Large intestine (tissue), 3 donors: Measurements from ENCODE around the gene TPCN2. TPM values are rescaled to one million over a fixed set of nuclear protein-coding genes. Genes with fewer than 3 reads are reported as not detected.
A peak's percentile ranks its signal among the peaks of the same experiment; 100 is the strongest.

Experiments used
- DNase-seq, 2 donors: peaks; one replicate each; pipeline versions ENCODE4 v3.0.0 to v3.0.0-alpha.2; 2013
- H3K27ac ChIP-seq: one replicate; pipeline ENCODE4 v1.5.1; 2013; ENCODE audit warnings: low read length
- H3K27me3 ChIP-seq: 2 replicates; pipeline ENCODE4 v1.6.1; 2013; ENCODE audit warnings: low read length; ENCODE audit not compliant: control insufficient read depth, insufficient read depth
- H3K36me3 ChIP-seq: 2 replicates; pipeline ENCODE4 v1.6.1; 2013; ENCODE audit warnings: low read length; ENCODE audit not compliant: control insufficient read depth, insufficient read depth
- H3K4me1 ChIP-seq: one replicate; pipeline ENCODE4 v1.6.1; 2013; ENCODE audit warnings: low read length; ENCODE audit not compliant: control insufficient read depth, insufficient read depth
- H3K4me3 ChIP-seq: one replicate; pipeline ENCODE4 v1.5.1; 2013; ENCODE audit warnings: low read length
- H3K9me3 ChIP-seq: one replicate; pipeline ENCODE4 v1.6.1; 2013; ENCODE audit warnings: mild to moderate bottlenecking, low read depth, low read length, moderate library complexity; ENCODE audit not compliant: control insufficient read depth
- WGBS: methylation state at CpG from one replicate; pipeline ENCODE4 v1.1.5; 2013; ENCODE audit warnings: low lambda C conversion rate; ENCODE audit not compliant: insufficient coverage; 5-methylcytosine and 5-hydroxymethylcytosine counted together
- polyA plus RNA-seq: library from polyadenylated mRNA; unstranded; fragments of 120-200 nt; gene quantifications from one replicate; pipeline ENCODE4 v1.2.1, GENCODE V29; 2013

The TPCN2 gene
- polyA plus RNA-seq, 1 donor = 31.0 TPM

DNA sequence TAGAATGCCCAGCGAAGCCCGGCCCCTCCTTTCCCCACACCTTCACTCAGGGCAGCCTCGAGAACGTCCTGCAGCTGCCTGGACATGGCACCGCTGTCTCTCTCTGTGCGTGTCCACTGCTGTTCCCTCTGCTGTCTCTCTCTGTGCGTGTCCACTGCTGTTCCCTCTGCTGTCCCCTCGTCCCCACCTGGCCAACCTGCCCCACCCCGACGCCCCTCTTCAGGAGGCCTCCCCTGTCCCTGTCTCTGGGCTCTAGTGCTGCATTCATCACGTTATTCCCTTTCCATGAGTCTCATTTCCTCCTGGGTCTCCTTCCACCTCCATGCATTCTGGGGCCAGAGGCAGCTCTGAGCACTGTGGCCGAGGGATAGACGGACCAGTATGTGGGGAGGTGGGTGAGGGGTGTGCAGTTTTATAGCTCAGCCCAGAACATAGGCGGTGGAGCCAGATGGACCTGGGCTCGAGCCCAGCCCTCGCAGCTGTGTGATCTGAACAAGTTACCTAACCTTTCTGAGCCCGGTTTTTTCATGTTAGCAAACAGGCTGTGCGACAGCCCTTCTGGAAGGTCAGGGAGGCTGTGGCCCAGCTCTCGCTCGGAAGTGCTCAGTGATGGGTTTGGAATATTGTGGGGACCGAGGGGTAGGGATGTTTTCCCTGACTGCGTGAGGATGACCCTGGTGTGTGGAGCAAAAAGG lies 65.1 kb downstream of the TPCN2 start:
- H3K36me3 ChIP-seq = no peaks in the 10 kb centered on the region
- peaks cover 7% of the 10 kb centered on the region for H3K9me3 ChIP-seq
- no peaks in the 10 kb centered on the region for H3K27me3 ChIP-seq
- WGBS = 100% methylated on average over 1 of the region's 22 CpGs
- H3K4me3 ChIP-seq = no peak overlapping the region
- H3K4me1 ChIP-seq = peaks cover 5% of the 10 kb centered on the region
- H3K27ac ChIP-seq = no peak overlapping the region
- no peak for DNase-seq

- no peak overlapping the region for H3K27ac ChIP-seq
- no CpG with 5 or more reads among the region's 6 CpGs for WGBS
- DNase-seq = no peak
Observed at GRCh38 chr11:69114362-69114761, 65.6 kb downstream of the TPCN2 start.

GRCh38 chr11:69114811-69115523 lies 66.2 kb downstream of the TPCN2 start:
- Histone ChIP-seq H3K9me3 (peaks cover 11% of the 10 kb centered on the region), H3K4me1 (peaks cover 5% of the 10 kb centered on the region), H3K36me3 (no peaks in the 10 kb centered on the region), H3K4me3 (no peak overlapping the region), H3K27ac (no peak overlapping the region), H3K27me3 (no peaks in the 10 kb centered on the region)
- WGBS = no CpG with 5 or more reads among the region's 21 CpGs
- DNase-seq = peak in 1 of 2 donors; percentile 19

More at GRCh38 chr11:69114362-69114761, 65.6 kb downstream of the TPCN2 start:
- Histone ChIP-seq H3K4me3 (no peak overlapping the region), H3K27me3 (no peaks in the 10 kb centered on the region), H3K36me3 (no peaks in the 10 kb centered on the region), H3K9me3 (peaks cover 11% of the 10 kb centered on the region), H3K4me1 (peaks cover 5% of the 10 kb centered on the region)

GRCh38 chr11:69115586-69116560 lies 67.1 kb downstream of the TPCN2 start:
- Histone ChIP-seq H3K27ac (no peak overlapping the region), H3K27me3 (no peaks in the 10 kb centered on the region), H3K4me1 (peaks cover 5% of the 10 kb centered on the region), H3K36me3 (no peaks in the 10 kb centered on the region), H3K9me3 (peaks cover 5% of the 10 kb centered on the region), H3K4me3 (no peak overlapping the region)
- no peak for DNase-seq
- no CpG with 5 or more reads among the region's 41 CpGs for WGBS

GRCh38 chr11:69116671-69117070 lies 67.9 kb downstream of the TPCN2 start:
- DNase-seq = no peak
- H3K36me3 ChIP-seq = no peaks in the 10 kb centered on the region
- no peak overlapping the region for H3K4me3 ChIP-seq
- H3K27ac ChIP-seq = no peak overlapping the region
- no CpG with 5 or more reads among the region's 10 CpGs for WGBS
- peaks cover 4% of the 10 kb centered on the region for H3K9me3 ChIP-seq
- no peaks in the 10 kb centered on the region for H3K27me3 ChIP-seq
- H3K4me1 ChIP-seq = peaks cover 5% of the 10 kb centered on the region

GRCh38 chr11:69119190-69119589 lies 70.5 kb downstream of the TPCN2 start:
- no CpG with 5 or more reads among the region's 2 CpGs for WGBS
- Histone ChIP-seq H3K27me3 (no peaks in the 10 kb centered on the region), H3K27ac (no peak overlapping the region), H3K4me3 (no peak overlapping the region), H3K36me3 (no peaks in the 10 kb centered on the region), H3K4me1 (peaks cover 25% of the 10 kb centered on the region), H3K9me3 (peaks cover 4% of the 10 kb centered on the region)
- DNase-seq = no peak

DNA sequence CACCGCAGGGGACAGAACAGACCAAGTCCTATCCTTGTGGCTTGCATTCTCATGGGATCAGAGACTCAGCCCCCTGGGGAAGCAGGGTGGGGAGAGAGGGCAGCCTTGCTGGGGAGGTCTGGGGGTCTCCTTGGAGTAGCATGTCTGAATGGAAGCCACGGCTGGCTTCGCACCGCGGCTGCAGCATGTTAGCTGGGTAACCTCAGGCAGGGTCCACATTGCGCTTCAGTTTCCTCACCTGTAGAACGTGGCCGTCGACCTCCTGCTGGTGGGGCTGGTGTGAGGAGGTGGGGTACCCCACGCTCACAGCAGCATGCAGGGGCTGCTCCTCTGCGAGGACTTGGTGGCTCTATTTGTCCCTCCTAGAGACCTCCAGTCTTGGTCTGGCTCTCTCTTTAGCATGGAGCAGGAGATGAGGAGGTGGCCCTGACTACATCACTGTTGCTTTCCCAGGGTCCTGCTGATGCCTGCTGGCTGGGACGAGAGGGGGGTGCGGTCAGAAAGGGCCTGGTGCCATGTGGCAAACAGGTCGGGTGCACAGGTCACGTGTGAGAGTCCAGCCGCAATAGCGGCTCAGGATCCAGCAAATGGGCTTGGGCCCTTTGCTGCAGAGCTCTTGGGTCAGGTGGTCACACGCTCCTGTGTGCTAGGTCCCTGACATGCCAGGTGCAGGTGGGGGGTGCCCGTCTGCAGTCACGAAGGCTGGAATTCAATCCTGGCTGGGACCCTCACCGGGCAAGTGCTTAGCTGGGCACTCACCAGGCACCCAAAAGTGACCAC lies 71.6 kb downstream of the TPCN2 start:
- Histone ChIP-seq H3K4me3 (no peak overlapping the region), H3K9me3 (peaks cover 4% of the 10 kb centered on the region), H3K4me1 (peaks cover 24% of the 10 kb centered on the region), H3K36me3 (no peaks in the 10 kb centered on the region), H3K27me3 (no peaks in the 10 kb centered on the region), H3K27ac (no peak overlapping the region)
- DNase-seq = no peak
- WGBS = no CpG with 5 or more reads among the region's 21 CpGs

- H3K36me3 ChIP-seq = no peaks in the 10 kb centered on the region
- H3K27ac ChIP-seq = no peak overlapping the region
- H3K9me3 ChIP-seq = peaks cover 4% of the 10 kb centered on the region
- H3K27me3 ChIP-seq = no peaks in the 10 kb centered on the region
- no peak overlapping the region for H3K4me3 ChIP-seq
- peaks cover 20% of the 10 kb centered on the region for H3K4me1 ChIP-seq
- WGBS = no CpG with 5 or more reads among the region's 9 CpGs
- no peak for DNase-seq
Observed at GRCh38 chr11:69121021-69121420, 72.3 kb downstream of the TPCN2 start.

- Histone ChIP-seq H3K4me1 (peaks cover 20% of the 10 kb centered on the region), H3K36me3 (no peaks in the 10 kb centered on the region), H3K27me3 (no peaks in the 10 kb centered on the region), H3K27ac (no peak overlapping the region), H3K4me3 (no peak overlapping the region), H3K9me3 (peaks cover 4% of the 10 kb centered on the region)
- no peak for DNase-seq
- no CpG with 5 or more reads among the region's 19 CpGs for WGBS
Observed at GRCh38 chr11:69121621-69122325, 73.0 kb downstream of the TPCN2 start.
